Measurements from ENCODE around the gene ACIN1. TPM values are rescaled to one million over a fixed set of nuclear protein-coding genes. Genes with fewer than 3 reads are reported as not detected.

Gene ACIN1
- total and polyA plus RNA-seq, 2 of the 13 experiments (the other 11 are each of a cell fraction or from before 2014, with no cell fraction given), result 165 to 183 TPM

- no peak for TF ChIP-seq E2F2 (CRISPR knock-in tag; IDR thresholded peaks at IDR 0.05; ENCODE audit: borderline replicate concordance)
- no peak for TF ChIP-seq TEAD2 (CRISPR knock-in tag; IDR thresholded peaks at IDR 0.05)
- peak; percentile 34; the same call in 1 of the 2 replicates for TF ChIP-seq HOXA3 (CRISPR knock-in tag; IDR thresholded peaks at IDR 0.05)
- TF ChIP-seq NFE2L1 (CRISPR knock-in tag; IDR thresholded peaks at IDR 0.05; ENCODE audit: borderline replicate concordance), result peak; percentile 82; the same call in 1 of the 2 replicates
- 0 out of 2 replicates have a peak, but pooled peaks have one; percentile 68 for TF ChIP-seq ZNF383 (CRISPR knock-in tag; IDR thresholded peaks at IDR 0.05; ENCODE audit: borderline replicate concordance)
- no peak for TF ChIP-seq TRIM22 (IDR thresholded peaks at IDR 0.05)
- peak; percentile 26; the same call in 1 of the 2 replicates for TF ChIP-seq ZMYM4 (CRISPR knock-in tag; IDR thresholded peaks at IDR 0.05)
- TF ChIP-seq ASH2L (IDR thresholded peaks at IDR 0.05; ENCODE audit: insufficient read length, low read depth, low read length), result peak; percentile 77
- TF ChIP-seq MED8 (CRISPR knock-in tag; IDR thresholded peaks at IDR 0.05; ENCODE audit: insufficient replicate concordance), result no peak
- TF ChIP-seq ZFY (CRISPR knock-in tag; IDR thresholded peaks at IDR 0.05), result peak; percentile 61
- no peak for TF ChIP-seq TOPORS (CRISPR knock-in tag; IDR thresholded peaks at IDR 0.05)
- TF ChIP-seq SALL2 (CRISPR knock-in tag; IDR thresholded peaks at IDR 0.05), result peak; percentile 47; the same call in 1 of the 2 replicates
- 0 out of 2 replicates have a peak, but pooled peaks have one; percentile 48 for TF ChIP-seq NR0B2 (CRISPR knock-in tag; IDR thresholded peaks at IDR 0.05)
- TF ChIP-seq ZNF547 (CRISPR knock-in tag; IDR thresholded peaks at IDR 0.05), result peak; percentile 18
- TF ChIP-seq EED (CRISPR knock-in tag; IDR thresholded peaks at IDR 0.05), result peak; percentile 70; the same call in 1 of the 2 replicates
- peak; percentile 95 to 97 for TF ChIP-seq HMGXB4 (CRISPR knock-in tag; IDR thresholded peaks at IDR 0.05; ENCODE audit: borderline replicate concordance in 1 of 2, low read depth in 1 of 2)
- peak; percentile 77 for TF ChIP-seq SKI (IDR thresholded peaks at IDR 0.05; ENCODE audit: partially characterized antibody)
- peak; percentile 75 for TF ChIP-seq PTBP1 (IDR thresholded peaks at IDR 0.05; ENCODE audit: low read depth, low read length, poor library complexity, severe bottlenecking)
- TF ChIP-seq CCDC6 (CRISPR knock-in tag; IDR thresholded peaks at IDR 0.05), result peak; percentile 81; the same call in 1 of the 2 replicates
- no peak for TF ChIP-seq SYNCRIP (IDR thresholded peaks at IDR 0.05; ENCODE audit: insufficient read depth, low read depth, low read length)
- TF ChIP-seq ZFYVE20 (CRISPR knock-in tag; IDR thresholded peaks at IDR 0.05; ENCODE audit: borderline replicate concordance, low read depth), result no peak
- TF ChIP-seq ZNF362 (CRISPR knock-in tag; IDR thresholded peaks at IDR 0.05; ENCODE audit: borderline replicate concordance), result no peak
Measured at GRCh38 chr14:23056145-23056955, 38.6 kb downstream of the ACIN1 start (continued).

Data from HepG2 (cell line).